ENCODE measurements around the gene B4GALNT2. TPM values are rescaled to one million over a fixed set of nuclear protein-coding genes. Genes with fewer than 3 reads are reported as not detected.

Gene B4GALNT2
- total RNA-seq, 2 donors from 2014 or later: 0.04 to 0.11 TPM

GRCh38 chr17:49196520-49196919 lies 64.0 kb downstream of the B4GALNT2 start:
- Mint-ChIP-seq H3K36me3 (ENCODE audit: low read depth) (no peaks in the 10 kb centered on the region), H3K27me3 (ENCODE audit: insufficient read depth) (no peaks in the 10 kb centered on the region), H3K9me3 (no peaks in the 10 kb centered on the region), H3K4me3 (no peak overlapping the region), H3K27ac (no peak overlapping the region), H3K4me1 (peaks cover 7% of the 10 kb centered on the region)
- Histone ChIP-seq H3K27ac (ENCODE audit: low read depth, low read length) (no peak overlapping the region), H3K9ac (ENCODE audit: extremely low read depth, low read length, poor library complexity, severe bottlenecking) (no peak overlapping the region), H3K36me3 (ENCODE audit: control insufficient read depth, insufficient read depth, low read length) (no peaks in the 10 kb centered on the region), H3K27me3 (ENCODE audit: control insufficient read depth, insufficient read depth, low read length, poor library complexity, severe bottlenecking) (no peaks in the 10 kb centered on the region), H3K4me3 (ENCODE audit: low read length) (no peak overlapping the region), H3K4me1 (ENCODE audit: control insufficient read depth, insufficient read depth, low read length) (peaks cover 3% of the 10 kb centered on the region), H3K9me3 (ENCODE audit: control insufficient read depth, low read length) (no peaks in the 10 kb centered on the region)
- no peak for TF ChIP-seq CTCF (conservative IDR thresholded peaks at IDR 0.05)
- 98 to 100% methylated on average over 1 to 3 of the region's 3 CpGs for WGBS, 2 experiments (ENCODE audit: insufficient coverage in 1 of 2, insufficient read length in 1 of 2)
- DNase-seq: no peak

- H3K4me1 Mint-ChIP-seq: peaks cover 7% of the 10 kb centered on the region
Observed at GRCh38 chr17:49197346-49197998, 64.9 kb downstream of the B4GALNT2 start.

DNA sequence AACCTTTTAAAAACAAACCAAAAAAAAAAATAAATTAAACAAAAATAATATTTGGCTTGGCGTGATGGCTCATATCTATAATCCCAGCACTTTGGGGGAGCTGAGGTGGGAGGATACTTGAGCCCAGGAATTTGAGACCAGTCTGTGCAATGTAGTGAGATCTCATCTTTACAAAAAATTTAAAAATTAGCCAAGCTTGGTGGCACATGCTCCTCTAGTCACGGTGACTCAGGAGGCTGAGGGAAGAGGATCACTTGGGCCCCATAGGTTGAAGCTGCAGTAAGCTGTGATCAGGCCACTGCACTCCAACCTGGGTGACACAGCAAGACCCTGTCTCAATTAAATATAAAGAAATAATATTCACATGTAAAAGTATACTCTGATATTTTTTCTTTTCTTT lies 65.6 kb downstream of the B4GALNT2 start:
- no peaks in the 10 kb centered on the region for H3K36me3 Mint-ChIP-seq (ENCODE audit: low read depth)

More at GRCh38 chr17:49197346-49197998, 64.9 kb downstream of the B4GALNT2 start:
- Mint-ChIP-seq H3K36me3 (ENCODE audit: low read depth) (no peaks in the 10 kb centered on the region), H3K4me3 (no peak overlapping the region), H3K27ac (no peak overlapping the region), H3K27me3 (ENCODE audit: insufficient read depth) (peaks cover 8% of the 10 kb centered on the region), H3K9me3 (no peaks in the 10 kb centered on the region)
- Histone ChIP-seq H3K36me3 (ENCODE audit: control insufficient read depth, insufficient read depth, low read length) (no peaks in the 10 kb centered on the region), H3K4me1 (ENCODE audit: control insufficient read depth, insufficient read depth, low read length) (peaks cover 3% of the 10 kb centered on the region), H3K27me3 (ENCODE audit: control insufficient read depth, insufficient read depth, low read length, poor library complexity, severe bottlenecking) (no peaks in the 10 kb centered on the region), H3K9ac (ENCODE audit: extremely low read depth, low read length, poor library complexity, severe bottlenecking) (no peak overlapping the region), H3K4me3 (ENCODE audit: low read length) (no peak overlapping the region), H3K27ac (ENCODE audit: low read depth, low read length) (no peak overlapping the region), H3K9me3 (ENCODE audit: control insufficient read depth, low read length) (no peaks in the 10 kb centered on the region)
- 85 to 91% methylated on average over 3 to 5 of the region's 5 CpGs for WGBS, 2 experiments (ENCODE audit: insufficient coverage in 1 of 2, insufficient read length in 1 of 2)
- no peak for TF ChIP-seq CTCF (conservative IDR thresholded peaks at IDR 0.05)
- peak; percentile 49 for DNase-seq

More for the DNA sequence above, 65.6 kb downstream of the B4GALNT2 start:
- peaks cover 14% of the 10 kb centered on the region for H3K27me3 Mint-ChIP-seq (ENCODE audit: insufficient read depth)
- Histone ChIP-seq H3K27me3 (ENCODE audit: control insufficient read depth, insufficient read depth, low read length, poor library complexity, severe bottlenecking) (no peaks in the 10 kb centered on the region), H3K4me1 (ENCODE audit: control insufficient read depth, insufficient read depth, low read length) (peaks cover 3% of the 10 kb centered on the region), H3K36me3 (ENCODE audit: control insufficient read depth, insufficient read depth, low read length) (no peaks in the 10 kb centered on the region), H3K4me3 (ENCODE audit: low read length) (no peak overlapping the region), H3K27ac (ENCODE audit: low read depth, low read length) (no peak overlapping the region), H3K9ac (ENCODE audit: extremely low read depth, low read length, poor library complexity, severe bottlenecking) (no peak overlapping the region), H3K9me3 (ENCODE audit: control insufficient read depth, low read length) (no peaks in the 10 kb centered on the region)
- H3K4me1 Mint-ChIP-seq: peaks cover 7% of the 10 kb centered on the region
- no peaks in the 10 kb centered on the region for H3K9me3 Mint-ChIP-seq
- no peak for DNase-seq
- no peak overlapping the region for H3K4me3 Mint-ChIP-seq
- no peak overlapping the region for H3K27ac Mint-ChIP-seq
- 73 to 100% methylated on average over 1 to 2 of the region's 2 CpGs for WGBS, 2 experiments (ENCODE audit: insufficient coverage in 1 of 2, insufficient read length in 1 of 2)
- TF ChIP-seq CTCF (conservative IDR thresholded peaks at IDR 0.05): no peak

Measured in endodermal cell (in vitro differentiated cells).